Upper lobe of left lung (tissue), 4 donors: ENCODE results near the gene GPR149.

Source experiments
- EP300 ChIP-seq, 4 donors: sonication (generic); formaldehyde crosslinking; IDR thresholded peaks; one replicate each; pipeline ENCODE4 v1.5.1; 2017; ENCODE audit warnings: antibody characterized with exemption in 4 of 4, control low read depth in 2 of 4
- POLR2A ChIP-seq, 4 donors: fragments of 450-650 bp; IDR thresholded peaks; one replicate each; pipeline ENCODE4 v1.5.1; 2016 to 2017; ENCODE audit warnings: antibody characterized with exemption in 4 of 4, mild to moderate bottlenecking in 2 of 4
- POLR2AphosphoS5 ChIP-seq, 2 donors: sonication (generic); formaldehyde crosslinking; IDR thresholded peaks; one replicate each; pipeline ENCODE4 v1.5.1; 2017; ENCODE audit warnings: antibody characterized with exemption in 2 of 2
- TF ChIP-seq, protein P1 (sequence below), 6 experiments: fragments of 450-650 bp in 4 of 6; fragments of 200-600 bp in 2 of 6; sonication (generic) in 2 of 6; IDR thresholded peaks; one replicate each; pipeline ENCODE4 v1.5.1; 2016 to 2019; ENCODE audit warnings: antibody characterized with exemption in 6 of 6

DNA sequence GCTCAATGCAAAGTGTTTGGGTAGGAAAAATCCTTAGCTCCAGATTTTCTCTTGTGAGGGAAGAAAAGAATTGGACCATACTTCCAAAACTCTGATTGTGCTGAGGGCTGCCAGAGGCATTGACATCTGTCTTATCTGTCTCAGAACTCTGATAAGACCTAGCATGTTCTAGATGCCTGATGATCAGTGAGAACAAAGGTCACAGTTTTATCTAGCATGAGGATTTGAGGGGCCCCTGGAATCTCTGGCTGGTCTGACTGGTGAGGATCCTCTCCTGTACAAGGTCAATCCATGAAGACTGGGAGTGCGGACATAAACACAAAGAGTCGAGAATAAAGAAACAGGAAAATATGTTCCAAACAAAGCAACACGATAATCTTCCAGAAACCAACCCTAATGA lies 40.1 kb downstream of the GPR149 start:
- no peak for TF ChIP-seq POLR2A (IDR thresholded peaks at IDR 0.05)
- TF ChIP-seq, protein P1, sequence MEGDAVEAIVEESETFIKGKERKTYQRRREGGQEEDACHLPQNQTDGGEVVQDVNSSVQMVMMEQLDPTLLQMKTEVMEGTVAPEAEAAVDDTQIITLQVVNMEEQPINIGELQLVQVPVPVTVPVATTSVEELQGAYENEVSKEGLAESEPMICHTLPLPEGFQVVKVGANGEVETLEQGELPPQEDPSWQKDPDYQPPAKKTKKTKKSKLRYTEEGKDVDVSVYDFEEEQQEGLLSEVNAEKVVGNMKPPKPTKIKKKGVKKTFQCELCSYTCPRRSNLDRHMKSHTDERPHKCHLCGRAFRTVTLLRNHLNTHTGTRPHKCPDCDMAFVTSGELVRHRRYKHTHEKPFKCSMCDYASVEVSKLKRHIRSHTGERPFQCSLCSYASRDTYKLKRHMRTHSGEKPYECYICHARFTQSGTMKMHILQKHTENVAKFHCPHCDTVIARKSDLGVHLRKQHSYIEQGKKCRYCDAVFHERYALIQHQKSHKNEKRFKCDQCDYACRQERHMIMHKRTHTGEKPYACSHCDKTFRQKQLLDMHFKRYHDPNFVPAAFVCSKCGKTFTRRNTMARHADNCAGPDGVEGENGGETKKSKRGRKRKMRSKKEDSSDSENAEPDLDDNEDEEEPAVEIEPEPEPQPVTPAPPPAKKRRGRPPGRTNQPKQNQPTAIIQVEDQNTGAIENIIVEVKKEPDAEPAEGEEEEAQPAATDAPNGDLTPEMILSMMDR (IDR thresholded peaks at IDR 0.05): no peak
- no peak for TF ChIP-seq EP300 (IDR thresholded peaks at IDR 0.05)
- TF ChIP-seq POLR2AphosphoS5 (IDR thresholded peaks at IDR 0.05): no peak
